NCI-H2227 treated with DMSO at 0.1 percent for 48 hours (cell line): ENCODE measurements around the gene FSTL4.

Source experiments
- DNase-seq: peaks from one replicate; lab custom pipeline; 2025; lab: John Stamatoyannopoulos, UW

The FSTL4 gene

DNA sequence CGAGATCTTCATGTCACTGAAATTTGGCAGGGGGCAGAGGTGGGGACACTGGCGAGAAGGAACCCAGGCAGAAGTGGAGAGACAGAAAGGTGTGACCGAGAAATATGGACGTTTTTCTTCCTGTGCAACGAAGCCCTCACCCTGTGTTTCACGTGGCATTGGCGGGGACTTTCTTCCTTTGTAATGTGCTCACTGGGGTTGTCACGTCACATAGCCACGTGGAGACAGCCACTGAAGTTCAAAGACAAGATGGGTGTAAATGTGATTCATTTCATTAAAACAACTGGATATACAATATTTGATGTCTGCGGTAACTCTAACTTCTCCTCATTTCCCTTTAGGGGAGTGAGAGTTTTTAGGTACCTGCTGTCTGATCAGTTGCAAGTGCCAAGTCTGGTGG, 225.7 kb downstream of the FSTL4 start:
- DNase-seq = no peak

- DNase-seq = no peak
Observed at GRCh38 chr5:133385346-133385745, 227.0 kb downstream of the FSTL4 start.

GRCh38 chr5:133384903-133385302, 227.4 kb downstream of the FSTL4 start:
- DNase-seq = no peak

DNA sequence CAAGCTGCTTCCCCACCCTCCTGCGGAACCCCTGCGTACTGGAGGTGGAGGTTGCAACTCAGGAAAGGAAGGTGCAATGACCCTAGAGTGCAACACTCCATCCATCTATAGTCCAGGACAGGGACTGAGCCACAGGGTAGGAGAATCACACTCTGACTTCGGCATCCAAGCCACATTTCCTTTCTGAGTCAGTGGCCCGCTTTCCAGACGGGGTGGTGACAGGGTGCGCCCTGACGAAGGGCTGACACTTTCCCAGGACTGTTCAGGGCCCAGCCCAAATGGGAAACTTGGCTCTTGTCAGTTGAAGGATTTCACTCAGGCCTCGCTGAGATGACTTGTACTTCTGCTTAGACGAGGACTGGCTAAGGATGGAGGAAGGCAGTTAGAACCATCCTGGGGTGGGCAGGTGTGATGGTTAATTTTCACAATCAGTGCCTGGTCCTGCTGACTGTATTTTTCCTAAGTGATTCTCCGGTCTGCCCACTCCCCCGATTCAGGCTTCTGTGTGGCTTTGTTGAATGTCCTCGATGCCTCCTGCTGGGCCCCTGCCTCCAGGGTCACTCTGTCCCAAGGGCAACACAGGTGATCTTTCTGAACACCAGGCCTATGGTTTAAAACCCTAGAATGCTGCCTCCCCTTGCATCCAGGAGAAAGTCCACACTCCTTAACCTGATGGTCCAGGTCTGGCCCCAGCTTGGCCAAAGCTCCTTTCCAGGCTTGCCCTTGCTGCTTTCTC, 228.1 kb downstream of the FSTL4 start:
- no peak for DNase-seq

- no peak for DNase-seq
Observed at GRCh38 chr5:133383580-133383939, 228.8 kb downstream of the FSTL4 start.

GRCh38 chr5:133382661-133383579, 229.4 kb downstream of the FSTL4 start:
- no peak for DNase-seq

DNA sequence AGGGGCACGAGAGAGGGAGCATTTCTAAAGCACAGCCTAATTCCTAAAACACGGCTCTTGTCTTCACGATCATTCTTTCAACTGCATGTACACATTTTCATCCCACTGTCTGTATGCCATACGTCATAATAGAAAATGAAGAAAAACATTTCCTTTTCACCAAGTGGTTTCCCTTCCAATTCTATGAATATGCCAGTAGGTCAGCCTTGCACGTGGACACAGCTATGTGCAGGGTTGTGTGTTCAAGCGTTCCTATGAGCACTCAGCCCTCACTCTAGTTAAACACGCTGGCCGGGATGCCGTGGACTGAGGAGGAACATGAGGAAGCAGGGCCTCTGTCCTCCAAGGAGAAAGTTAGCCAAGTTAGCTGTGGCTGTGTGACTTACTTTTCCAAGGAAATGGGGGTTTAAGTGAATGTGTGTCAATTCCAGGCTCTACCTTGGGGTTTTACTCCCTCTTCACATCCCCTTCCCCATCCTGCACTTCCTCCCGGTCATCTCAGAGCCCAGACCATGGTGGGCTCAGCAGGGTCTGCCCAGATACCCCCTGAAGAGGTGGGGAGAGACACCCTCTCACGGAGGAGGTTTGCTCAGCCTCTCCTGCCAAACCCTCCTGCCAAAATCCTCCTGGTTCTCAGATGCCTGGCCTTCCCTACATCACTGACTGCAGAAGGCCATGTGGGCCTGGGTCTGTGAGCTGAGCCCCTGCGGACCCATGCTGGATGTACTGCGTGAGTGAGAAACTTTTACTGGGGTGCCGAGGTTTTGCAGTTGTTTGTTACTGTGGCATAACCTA, 230.6 kb downstream of the FSTL4 start:
- DNase-seq = no peak

GRCh38 chr5:133381041-133381440, 231.3 kb downstream of the FSTL4 start:
- DNase-seq = no peak

- DNase-seq = no peak
Observed at GRCh38 chr5:133377736-133378135, 234.6 kb downstream of the FSTL4 start.

- DNase-seq = no peak
Observed at GRCh38 chr5:133376986-133377385, 235.4 kb downstream of the FSTL4 start.

GRCh38 chr5:133373121-133373870, 239.0 kb downstream of the FSTL4 start:
- DNase-seq = no peak

DNA sequence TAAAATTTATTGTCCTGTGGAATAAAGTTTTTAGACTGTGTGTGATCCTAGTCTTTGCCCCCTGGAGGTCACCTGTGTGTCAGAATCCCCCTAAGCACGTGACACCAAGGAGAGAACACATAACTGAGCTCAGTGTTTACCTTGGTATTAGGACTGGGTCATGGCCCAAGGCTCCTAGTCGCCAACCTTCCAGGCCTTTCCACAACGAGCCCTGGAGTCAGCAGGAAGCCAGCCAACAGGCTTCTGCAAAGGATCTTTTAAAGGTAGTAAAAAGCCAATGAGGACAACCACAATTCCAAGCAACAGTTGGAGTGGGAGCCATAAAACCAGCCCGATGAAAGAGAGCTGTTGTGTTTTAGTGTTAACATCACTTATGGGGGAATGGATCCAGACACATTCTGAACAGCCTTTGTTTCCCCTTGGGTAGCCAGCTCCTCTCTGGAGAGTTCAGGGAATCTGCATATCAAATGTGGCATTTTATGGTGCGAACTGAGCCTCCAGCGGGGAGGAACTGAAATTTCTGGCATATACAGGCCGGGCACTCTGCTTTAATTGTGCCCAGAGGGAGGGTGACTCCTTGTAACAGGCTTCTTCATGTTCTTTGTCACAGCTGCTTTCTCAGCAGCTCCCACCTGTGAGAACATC, 239.9 kb downstream of the FSTL4 start:
- DNase-seq = no peak

DNA sequence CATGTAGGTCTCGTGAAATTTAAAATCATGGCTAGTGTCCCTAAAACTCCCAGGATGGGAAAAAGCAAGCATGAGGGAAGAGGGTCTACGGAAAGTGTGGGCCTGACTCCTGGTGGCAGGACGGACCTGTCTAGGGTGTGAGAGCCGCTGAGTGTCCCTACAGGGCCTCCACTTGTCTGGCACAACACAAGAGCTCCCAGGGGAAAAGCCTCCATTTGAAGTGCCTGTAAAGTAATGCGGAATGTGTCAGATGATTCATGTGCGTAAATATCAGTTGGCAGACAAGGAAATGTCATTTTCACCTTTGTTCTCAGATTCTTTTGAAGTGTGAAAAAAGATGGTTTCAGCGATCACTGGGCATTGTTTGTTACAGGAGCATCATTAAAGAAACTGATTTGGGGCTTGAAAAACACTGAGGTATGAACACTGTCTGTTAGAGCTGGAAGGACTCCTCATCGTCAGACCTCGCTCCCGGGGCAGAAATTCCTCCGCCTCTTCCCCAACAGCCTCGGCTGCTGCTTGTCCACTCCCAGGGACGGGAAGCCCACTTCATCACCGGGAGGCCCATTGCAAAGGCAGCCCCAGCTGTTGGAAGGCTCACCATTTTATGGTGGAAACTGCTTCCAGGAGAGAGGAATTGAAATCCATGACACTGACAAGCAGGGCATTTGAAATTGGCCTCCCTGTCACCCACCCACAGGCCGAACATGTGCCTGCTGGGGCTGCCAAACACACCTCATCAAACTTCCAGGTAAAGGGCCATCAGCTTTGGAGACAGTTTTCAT, 240.8 kb downstream of the FSTL4 start:
- no peak for DNase-seq

DNA sequence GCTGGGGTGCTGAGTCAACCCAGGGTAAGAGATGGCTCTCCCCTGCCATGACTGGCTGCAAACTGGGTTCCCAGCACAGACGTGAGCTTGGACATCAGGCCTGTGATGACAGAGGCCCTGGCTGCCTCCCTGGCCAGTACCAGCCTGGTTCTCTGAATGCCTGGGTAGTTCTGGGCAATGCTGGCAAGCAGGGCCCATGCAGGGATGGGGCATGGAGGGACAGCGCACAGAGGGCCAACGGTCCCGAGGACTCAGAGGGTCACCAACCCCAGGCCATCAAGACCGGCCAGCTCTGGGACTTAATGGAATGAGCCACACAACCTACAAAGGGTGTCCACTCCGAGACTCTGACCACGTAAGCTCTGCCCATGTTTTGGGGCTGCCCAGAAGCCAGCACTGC, 241.4 kb downstream of the FSTL4 start:
- no peak for DNase-seq

- DNase-seq = no peak
Observed at GRCh38 chr5:133370036-133370831, 242.1 kb downstream of the FSTL4 start.

DNA sequence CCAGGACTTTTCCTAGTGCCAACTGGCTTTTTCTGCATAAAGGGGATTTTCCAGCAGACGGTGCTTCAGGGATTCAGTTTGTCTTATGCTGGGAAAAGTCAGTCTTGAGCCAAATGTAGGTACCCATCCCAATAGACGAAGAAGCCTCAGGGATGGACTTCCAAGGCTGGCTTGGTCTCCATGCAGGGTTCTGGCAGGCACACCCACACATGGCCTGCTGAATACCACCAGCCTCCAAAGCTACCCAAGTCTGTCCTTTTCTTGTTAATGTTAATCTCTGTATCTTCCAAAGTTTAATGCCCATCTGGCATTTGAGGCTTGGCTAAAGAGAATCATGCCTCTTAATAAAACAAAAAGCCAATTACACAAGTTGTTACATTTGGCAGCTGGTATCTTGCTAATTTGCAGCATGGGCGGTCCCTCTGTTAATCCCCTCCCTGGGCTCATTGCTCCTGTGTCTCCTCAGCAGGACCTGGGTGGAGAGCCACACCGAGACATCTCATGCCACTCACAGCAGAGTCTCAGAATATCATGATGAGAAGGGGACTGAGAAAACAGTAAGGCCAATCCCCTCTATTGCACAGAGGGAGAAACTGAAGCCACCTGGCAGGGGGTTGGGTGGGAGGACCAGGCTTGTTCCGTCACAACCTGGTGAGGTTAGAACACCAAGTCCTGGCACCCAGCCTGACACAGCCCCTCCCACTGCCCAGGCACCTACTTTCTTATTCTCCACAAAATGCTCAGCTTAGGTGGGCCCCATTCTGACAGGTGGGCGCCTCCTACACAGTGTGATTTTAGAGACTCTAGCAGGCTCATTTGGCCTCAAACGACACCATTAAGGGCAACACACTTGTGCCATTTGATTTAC, 243.2 kb downstream of the FSTL4 start:
- no peak for DNase-seq

- DNase-seq = no peak
Observed at GRCh38 chr5:133367984-133368383, 244.4 kb downstream of the FSTL4 start.

- no peak for DNase-seq
Observed at GRCh38 chr5:133367071-133367786, 245.1 kb downstream of the FSTL4 start.
